KOPT-K1 (cell line): ENCODE results near the gene SECISBP2.
"Not testable (repeated sequence)": the region's sequence is repeated elsewhere in the genome, so short reads cannot be mapped to it uniquely, and the experiment has no call there.

Source experiments
- H3K27ac ChIP-seq: fragments of 200-600 bp; sonication (generic); 2 replicates; pipeline ENCODE4 v1.5.1; 2016; ENCODE audit warnings: antibody characterized with exemption, mild to moderate bottlenecking, low read depth, low read length; ENCODE audit not compliant: poor library complexity, severe bottlenecking
- H3K36me3 ChIP-seq: fragments of 200-600 bp; sonication (generic); 2 replicates; pipeline ENCODE4 v1.5.1; 2017; ENCODE audit warnings: antibody characterized with exemption, mild to moderate bottlenecking, low read length, moderate library complexity; ENCODE audit not compliant: insufficient read depth
- H3K9me3 ChIP-seq: fragments of 200-600 bp; sonication (generic); 2 replicates; pipeline ENCODE4 v1.5.1; 2017; ENCODE audit warnings: antibody characterized with exemption, low read length, mild to moderate bottlenecking; ENCODE audit not compliant: insufficient read depth, poor library complexity, severe bottlenecking

SECISBP2 gene

DNA sequence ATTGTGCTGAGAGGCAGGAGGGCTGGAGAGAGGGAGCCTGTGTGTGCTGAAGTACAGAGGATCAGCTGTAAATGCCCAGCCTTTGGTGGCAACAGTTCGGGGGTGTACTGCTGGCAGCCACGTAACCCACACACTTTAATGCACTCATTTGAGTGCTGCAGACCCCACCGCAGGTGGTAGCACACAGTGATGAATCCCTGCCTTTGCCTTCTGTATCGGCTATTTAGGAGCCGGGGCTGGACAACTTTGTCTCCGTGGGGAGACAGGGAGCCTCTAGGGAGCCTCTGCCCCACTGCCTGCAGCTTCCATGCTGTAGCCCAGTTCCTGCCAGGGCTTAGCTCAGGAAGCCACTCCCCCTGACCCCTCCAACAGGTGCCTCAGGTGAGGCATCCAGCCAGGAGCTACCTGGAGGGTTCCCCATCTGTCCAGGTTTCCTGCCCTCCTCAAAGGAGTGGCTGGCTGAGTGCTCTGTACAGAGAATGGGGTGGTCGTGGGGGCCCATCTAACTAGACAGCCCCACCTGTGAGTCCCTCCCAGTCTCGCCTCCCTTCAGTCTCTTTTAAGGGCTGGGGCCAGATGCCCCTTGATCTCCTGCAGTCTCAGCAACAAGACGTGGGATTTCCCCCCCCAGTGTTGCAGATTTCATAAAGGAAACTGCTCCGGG is 44.5 kb downstream of the SECISBP2 start:
- Histone ChIP-seq H3K27ac (no peak overlapping the region), H3K36me3 (peaks cover 68% of the 10 kb centered on the region), H3K9me3 (no peaks in the 10 kb centered on the region)

DNA sequence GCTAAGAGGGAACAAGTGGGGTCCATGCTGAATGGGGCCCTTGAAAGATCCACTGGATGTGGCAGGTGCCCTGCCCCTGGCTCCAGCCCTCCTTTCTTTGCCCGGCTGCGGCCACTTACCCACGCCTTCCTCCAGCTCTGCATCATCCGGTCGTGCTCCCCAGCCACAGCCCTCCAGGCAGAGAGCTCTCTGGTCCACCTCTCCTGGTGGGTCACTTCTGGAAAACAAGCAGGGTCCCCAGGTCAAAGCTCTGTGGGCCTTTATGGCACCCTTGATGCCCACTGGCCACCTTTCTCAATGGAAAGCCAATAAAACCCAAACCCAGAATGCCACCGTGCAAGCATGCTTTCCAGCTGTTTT is 45.0 kb downstream of the SECISBP2 start:
- peaks cover 63% of the 10 kb centered on the region for H3K36me3 ChIP-seq
- H3K27ac ChIP-seq, result no peak overlapping the region
- no peaks in the 10 kb centered on the region for H3K9me3 ChIP-seq

DNA sequence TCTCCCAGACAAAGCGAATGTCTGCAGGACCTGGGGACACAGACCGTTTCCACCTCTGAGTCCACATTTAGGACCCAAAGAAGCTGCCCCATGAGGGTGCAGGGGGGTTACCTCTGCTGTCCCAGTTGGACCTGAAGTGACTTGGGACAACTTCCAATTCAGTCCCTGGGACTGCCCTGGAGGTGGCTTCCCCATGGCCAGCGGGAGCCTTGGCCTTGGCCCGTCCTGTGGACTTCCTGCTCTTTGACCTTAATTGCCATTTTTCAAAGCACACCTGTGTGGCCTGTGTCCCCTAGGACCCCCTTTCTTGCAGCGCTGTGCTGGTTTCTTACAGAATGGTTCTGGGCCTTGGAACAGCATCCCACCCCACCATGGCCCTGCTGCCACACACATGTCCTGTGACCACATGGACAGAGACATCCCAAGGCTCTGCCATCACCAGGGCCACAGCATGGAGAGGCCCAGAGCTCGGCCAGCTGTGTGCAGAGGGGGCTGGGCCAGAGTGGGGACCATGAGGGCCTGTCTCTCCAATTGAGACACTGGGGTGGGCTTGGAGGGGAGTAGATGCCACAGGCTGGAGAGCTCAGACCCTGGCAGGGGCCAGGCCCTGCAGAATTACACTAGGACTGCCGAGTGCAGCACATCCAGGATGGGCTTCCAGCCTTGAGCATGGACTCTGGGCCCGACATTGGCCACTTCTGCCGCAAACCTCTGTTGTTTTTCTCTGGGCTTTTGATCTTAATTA is 45.8 kb downstream of the SECISBP2 start:
- H3K27ac ChIP-seq, result no peak overlapping the region
- peaks cover 55% of the 10 kb centered on the region for H3K36me3 ChIP-seq
- H3K9me3 ChIP-seq, result no peaks in the 10 kb centered on the region

DNA sequence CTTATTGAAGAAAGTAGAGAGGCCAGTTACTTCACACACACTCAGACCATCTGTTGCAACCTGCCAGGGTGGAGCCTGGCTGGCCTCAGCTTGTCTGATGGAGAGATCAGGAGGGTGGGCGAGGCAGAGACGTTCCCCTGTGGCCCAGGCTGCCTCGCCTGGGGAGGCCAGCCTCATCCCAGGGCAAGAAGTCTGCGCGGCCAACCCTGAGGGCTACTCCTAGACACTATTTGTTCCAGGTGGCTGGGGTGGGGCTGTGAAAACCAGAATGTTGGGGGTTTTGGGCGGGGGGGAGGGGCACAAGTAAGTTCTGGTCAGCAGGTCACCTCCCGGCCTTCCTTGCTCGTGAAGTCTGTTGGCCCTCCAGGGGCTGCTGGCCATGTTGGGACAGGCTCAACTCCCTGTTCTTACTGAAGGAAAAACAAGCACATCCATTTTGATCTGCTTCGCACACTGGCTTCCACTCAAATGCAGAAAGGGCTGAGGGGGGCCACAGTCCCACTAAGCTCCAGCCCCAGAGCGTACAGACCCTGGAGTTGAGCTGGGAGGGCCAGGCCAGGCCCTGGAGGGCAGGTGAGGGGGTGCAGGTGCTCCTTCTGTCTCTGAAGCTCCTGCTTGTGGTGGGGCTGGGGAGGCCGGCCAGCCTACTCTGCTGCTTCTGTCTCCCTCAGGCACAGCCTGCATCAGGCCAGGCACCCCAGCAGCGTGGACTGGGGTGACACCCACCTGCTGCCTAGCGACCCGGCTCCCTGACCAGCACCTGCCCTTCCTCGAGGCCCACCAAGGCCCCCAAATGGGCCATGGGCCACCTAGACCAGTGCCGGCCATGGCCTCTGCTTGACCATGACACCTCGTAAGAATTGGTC is 46.6 kb downstream of the SECISBP2 start:
- Histone ChIP-seq H3K36me3 (peaks cover 51% of the 10 kb centered on the region), H3K27ac (no peak overlapping the region), H3K9me3 (no peaks in the 10 kb centered on the region)

DNA sequence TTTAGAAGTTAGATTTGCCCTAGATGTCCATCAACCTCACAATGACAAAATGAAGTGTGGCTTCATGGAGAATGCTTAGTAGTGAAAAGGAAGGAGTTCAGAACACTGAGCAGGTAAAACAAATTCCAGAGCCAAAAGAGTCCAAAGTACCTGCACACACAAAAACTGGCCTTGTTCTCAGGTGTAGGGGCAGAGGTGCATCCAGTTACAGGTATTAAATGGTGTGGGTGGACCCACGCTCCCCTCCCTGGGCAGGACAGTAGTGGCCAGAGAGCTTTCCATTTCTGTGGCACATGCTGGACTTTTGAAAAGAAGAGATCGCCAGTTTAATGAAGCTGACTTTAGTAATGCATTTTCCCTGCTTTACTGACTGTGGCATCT is 47.2 kb downstream of the SECISBP2 start:
- Histone ChIP-seq H3K9me3 (no peaks in the 10 kb centered on the region), H3K36me3 (peaks cover 51% of the 10 kb centered on the region), H3K27ac (no peak overlapping the region)

DNA sequence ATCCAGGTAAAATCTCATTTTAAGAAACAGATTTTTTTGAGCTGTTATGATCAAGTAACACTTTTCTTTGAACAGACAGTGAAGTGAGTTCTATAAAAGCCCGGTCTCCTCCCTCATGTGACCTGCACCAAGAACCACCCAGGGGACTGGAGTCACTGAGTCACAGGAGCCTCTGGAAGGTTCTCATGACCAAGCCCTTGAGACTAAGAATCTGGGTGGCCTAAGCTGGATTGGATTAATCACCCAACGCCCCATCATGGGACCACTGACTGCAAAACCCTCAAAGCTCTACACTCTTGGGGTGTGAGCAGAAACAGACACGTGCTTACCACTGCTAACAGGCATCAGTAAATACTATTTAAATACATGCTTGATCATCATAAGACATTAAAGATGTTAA is 48.4 kb downstream of the SECISBP2 start:
- Histone ChIP-seq H3K9me3 (no peaks in the 10 kb centered on the region), H3K27ac (no peak overlapping the region), H3K36me3 (peaks cover 50% of the 10 kb centered on the region)

DNA sequence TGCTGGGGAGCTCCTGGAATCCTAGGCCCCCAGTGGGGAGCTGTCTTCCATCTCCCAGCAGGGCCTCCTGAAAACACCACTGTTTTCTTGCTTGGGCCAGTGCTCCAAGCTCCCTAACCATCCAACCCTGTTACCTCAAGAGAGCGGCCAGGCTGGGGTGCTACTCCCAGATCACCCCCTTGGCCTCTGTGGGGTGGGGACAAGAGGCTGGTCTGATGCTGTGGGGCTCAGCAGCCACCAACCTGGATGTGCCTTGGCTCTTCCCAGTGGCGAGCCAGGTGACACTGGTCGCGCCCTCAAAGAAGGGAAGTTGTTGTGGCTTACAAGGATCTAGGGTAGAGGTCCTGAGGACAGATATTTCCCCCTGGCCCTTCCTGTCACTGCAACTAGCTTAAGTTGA is 49.0 kb downstream of the SECISBP2 start:
- Histone ChIP-seq H3K27ac (no peak overlapping the region), H3K9me3 (no peaks in the 10 kb centered on the region), H3K36me3 (peaks cover 44% of the 10 kb centered on the region)

DNA sequence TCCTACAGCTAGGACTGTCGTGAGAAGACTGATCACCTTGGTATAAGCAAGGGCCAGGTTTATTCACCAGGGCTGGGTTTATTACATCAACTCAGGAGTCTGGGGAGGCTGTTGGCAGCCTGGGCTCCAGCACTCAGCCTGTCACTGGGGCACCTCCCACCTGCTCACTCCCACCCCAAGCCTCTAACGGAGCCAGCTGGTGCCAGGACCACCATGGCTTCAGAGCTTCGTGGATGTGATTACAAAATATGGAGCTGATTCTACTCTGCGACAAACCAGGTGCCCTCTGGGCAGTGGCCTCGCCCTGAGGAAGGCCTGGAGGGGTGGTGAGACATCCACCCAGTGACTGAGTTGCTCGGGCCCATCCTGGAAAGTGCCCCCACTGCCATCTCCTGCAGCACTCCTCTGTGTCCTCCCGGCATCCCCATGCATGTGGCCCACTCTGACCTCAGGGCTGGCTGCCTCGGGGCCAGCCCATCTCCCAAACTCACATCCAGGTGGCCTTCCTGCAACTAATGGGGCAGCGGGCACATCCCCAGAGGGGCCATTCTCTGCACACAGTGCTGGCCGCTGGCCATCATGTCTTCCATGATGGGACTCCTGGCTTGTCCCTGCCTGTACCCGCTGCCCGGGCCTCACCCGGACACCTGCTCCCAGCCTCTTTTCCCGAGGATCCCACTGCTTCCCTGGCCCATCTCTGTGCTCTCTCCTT is 49.6 kb downstream of the SECISBP2 start:
- H3K9me3 ChIP-seq, result no peaks in the 10 kb centered on the region
- no peak overlapping the region for H3K27ac ChIP-seq
- H3K36me3 ChIP-seq, result peaks cover 38% of the 10 kb centered on the region

DNA sequence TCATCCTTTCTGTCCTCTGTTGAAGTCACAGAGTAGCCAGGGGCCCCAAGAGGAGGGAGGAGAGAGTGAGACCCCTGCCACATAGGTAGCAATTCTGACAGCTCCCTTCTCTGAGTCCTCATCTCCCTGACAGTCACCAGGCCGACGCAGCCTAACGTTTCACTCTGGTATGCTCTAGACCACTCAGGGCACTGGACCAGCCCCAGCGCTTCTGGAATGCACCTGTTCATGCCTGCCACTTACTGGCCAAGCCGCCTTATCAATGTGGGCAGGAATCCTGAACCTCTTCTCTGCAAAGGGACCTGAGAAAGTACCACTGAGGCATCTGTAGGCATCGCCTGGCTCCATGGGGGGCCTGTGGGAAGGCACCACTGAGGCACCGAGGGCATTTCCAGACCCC is 50.2 kb downstream of the SECISBP2 start:
- Histone ChIP-seq H3K9me3 (no peaks in the 10 kb centered on the region), H3K36me3 (peaks cover 31% of the 10 kb centered on the region), H3K27ac (no peak overlapping the region)

DNA sequence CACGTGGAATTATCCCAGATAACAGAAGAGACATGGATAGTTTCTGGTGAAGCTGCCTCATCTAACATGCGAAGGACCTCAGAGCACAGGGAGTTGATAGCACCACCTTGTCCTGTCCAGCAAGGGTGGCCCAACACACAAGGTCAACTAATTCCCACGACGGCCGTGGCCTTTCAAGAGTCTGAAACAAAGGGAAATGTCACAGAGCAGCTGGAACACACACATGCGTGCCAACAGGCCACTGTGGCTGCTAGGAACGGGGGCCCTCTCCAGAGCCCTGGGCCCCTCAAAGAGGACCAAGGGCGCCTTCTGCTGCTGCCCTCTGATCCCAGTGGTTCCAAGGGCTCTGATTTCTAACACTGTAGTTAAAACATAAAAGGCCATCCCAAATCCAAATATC is 50.7 kb downstream of the SECISBP2 start:
- H3K27ac ChIP-seq, result no peak overlapping the region
- no peaks in the 10 kb centered on the region for H3K9me3 ChIP-seq
- H3K36me3 ChIP-seq, result peaks cover 27% of the 10 kb centered on the region; the same call in 1 of the 2 replicates

DNA sequence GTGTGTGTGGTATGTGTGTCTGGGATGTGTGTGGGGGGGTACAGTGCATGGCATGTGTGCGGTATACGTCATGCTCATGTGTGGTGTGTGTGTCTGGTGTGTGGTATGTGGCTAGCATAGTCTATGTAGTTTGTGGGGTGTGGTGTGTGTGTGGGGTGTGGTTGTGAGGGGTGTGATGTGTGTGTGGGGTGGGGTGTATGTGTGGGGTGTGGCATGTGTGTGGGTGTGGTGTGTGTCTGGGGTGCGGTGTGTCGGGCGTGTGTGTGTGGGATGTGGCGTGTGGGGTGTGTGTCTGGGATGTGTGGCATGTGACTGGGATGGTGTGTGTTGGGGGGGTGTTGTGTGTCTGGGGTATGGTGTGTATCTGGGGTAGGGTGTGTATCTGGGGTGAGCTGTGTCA is 52.3 kb downstream of the SECISBP2 start:
- H3K27ac ChIP-seq, result no peak overlapping the region
- peaks cover 27% of the 10 kb centered on the region for H3K36me3 ChIP-seq
- no peaks in the 10 kb centered on the region for H3K9me3 ChIP-seq

DNA sequence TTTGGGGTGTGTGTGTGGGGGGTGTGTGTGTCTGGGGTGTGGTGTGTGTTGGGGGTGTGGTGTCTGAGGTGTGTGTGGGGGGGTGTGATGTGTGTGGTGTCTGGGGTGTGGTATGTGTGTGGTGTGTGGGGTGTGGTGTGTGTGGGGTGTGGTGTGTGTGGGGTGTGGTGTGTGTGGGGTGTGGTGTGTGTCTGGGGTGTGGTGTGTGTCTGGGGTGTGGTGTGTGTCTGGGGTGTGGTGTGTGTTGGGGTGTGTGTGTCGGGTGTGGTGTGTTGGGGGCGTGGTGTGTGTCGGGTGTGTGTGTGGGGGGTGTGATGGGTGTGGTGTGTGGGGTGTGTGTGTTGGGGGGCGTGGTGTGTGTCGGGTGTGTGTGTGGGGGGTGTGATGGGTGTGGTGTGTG is 53.5 kb downstream of the SECISBP2 start:
- not testable (repeated sequence) for H3K27ac ChIP-seq, H3K9me3 ChIP-seq
- peaks cover 39% of the 10 kb centered on the region for H3K36me3 ChIP-seq

DNA sequence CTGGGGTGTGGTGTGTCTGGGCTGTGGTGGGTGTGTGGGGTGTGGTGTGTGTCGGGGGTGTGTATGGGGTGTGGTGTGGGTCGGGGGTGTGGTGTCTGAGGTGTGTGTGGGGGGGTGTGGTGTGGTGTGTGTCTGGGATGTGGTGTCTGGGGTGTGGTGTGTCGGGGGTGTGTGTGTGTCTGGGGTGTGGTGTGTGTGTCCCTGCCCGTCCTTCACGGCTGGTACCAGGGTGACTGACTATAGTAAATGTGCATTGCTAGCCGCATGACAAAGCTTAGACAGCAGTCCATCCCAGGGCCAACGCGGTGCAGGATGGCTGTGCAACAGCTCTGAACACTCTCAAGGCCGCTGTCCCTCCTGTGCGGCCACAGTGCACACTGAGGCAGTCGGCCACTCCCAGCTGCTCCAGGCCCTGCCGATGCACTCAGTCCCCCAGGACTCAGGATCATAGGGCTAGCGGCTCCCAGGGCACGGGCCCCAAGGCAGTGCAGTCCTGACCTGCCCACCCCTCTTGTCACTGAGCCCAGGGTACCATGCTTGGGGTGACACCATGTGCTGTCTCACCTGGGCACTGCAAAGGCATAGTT is 54.0 kb downstream of the SECISBP2 start:
- H3K36me3 ChIP-seq, result peaks cover 44% of the 10 kb centered on the region

DNA sequence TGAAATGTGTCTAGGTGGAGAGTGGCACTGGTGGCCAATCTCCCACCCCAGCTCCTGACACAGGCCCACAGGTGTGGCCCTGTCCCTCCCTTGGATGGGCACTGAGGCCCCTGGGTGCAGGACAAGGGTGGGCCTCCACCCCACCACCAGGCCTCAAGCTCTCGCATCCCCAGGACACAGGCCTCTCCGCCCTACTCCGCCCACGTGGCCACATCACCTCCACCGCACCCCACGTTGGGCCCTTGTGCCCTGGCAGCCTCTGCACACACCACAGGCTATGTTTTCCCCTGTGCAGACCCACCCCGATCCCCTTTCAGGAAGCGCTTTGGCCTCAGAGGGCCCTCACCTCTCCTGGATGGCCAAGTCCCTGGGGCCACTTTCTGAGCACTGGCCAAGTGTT is 54.7 kb downstream of the SECISBP2 start:
- H3K27ac ChIP-seq, result no peak overlapping the region
- peaks cover 51% of the 10 kb centered on the region for H3K36me3 ChIP-seq
- no peaks in the 10 kb centered on the region for H3K9me3 ChIP-seq

More for the DNA sequence above, 54.0 kb downstream of the SECISBP2 start:
- Histone ChIP-seq H3K27ac (no peak overlapping the region), H3K9me3 (no peaks in the 10 kb centered on the region)
